ENCODE measurements around the gene CRNN.

The CRNN gene

DNA sequence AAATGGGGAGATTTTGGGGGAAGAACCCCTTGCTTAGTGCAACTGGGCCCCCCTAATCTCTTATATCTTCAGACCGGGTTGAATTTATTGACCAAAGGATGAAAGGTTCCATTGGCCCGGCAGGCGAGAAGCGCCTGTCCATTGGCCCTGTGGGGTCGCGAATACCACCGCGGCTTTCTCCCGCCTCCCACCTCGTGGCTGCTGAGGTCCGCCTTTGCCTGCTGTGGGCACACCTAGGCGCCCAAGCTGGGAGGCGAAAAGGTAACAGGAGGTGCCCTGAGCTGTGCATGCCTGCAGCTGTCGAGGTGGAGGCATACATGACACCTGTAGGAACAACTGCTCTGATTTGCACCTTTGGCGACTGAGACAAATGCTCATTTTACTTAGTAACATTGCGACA, 33.1 kb downstream of the CRNN start:
- no peak overlapping the region for H3K27ac ChIP-seq
- TF ChIP-seq CTCF (IDR thresholded peaks at IDR 0.05) (no peak), ZFX (IDR thresholded peaks at IDR 0.05; ENCODE audit: borderline replicate concordance) (no peak)

GRCh38 chr1:152374451-152374850, 39.6 kb downstream of the CRNN start:
- no peak overlapping the region for H3K27ac ChIP-seq
- TF ChIP-seq CTCF (IDR thresholded peaks at IDR 0.05) (no peak), ZFX (IDR thresholded peaks at IDR 0.05; ENCODE audit: borderline replicate concordance) (no peak)

DNA sequence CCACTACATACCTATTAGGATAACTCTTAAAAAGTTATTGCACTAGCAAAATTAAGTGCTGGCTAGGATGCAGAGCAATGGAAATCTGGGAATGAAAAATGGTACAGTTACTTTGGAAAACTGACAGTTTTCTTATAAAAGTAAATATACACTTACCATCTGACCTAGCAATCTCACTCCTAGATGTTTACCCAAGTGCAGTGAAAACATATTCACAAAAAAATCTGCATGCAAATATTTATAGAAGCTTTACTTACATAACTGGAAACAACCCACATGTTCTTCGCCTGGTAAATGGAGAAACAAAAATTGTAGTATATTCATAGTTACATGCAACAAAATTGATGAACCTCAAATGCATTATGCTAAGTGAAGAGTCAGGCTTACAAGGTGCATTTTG, 41.4 kb downstream of the CRNN start:
- no peak for TF ChIP-seq ZFX (IDR thresholded peaks at IDR 0.05; ENCODE audit: borderline replicate concordance)
- no peak for TF ChIP-seq CTCF (IDR thresholded peaks at IDR 0.05)
- no peak overlapping the region for H3K27ac ChIP-seq

- TF ChIP-seq CTCF (IDR thresholded peaks at IDR 0.05) (no peak), ZFX (IDR thresholded peaks at IDR 0.05; ENCODE audit: borderline replicate concordance) (no peak)
- H3K27ac ChIP-seq, result no peak overlapping the region
These were observed 46.6 kb downstream of the CRNN start for GRCh38 chr1:152367436-152367835.

DNA sequence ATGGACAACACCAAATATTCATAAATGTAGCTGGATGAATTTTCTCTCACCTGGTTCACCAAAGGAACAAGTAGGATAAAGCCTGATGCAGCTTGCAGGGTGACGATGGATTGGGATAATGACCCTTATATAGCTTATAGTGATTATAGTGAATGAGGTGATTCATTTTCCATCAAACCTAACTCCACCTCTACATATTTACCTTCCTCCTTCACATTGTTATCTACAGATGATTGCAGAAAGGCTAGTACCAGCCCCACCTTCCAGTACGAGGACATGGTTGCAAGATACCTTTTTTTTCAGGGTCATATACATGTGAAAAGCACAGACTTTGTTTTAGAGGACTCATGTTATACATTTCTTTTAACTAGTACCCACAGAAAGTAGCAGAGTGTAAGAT, 54.2 kb downstream of the CRNN start, which contains the start of gene FLG2:
TSS of gene FLG2 (minus strand) at position 101 of the 400 bp plus-strand sequence. CDS start 1,122 bp downstream, outside the sequence.
- TF ChIP-seq CTCF (IDR thresholded peaks at IDR 0.05) (no peak), ZFX (IDR thresholded peaks at IDR 0.05; ENCODE audit: borderline replicate concordance) (no peak)
- H3K27ac ChIP-seq, result no peak within 1 kb of the TSS
